IPS-15b (cell line): ENCODE measurements around the gene TCTN1.

ENCODE experiments used
- H3K27me3 ChIP-seq: one replicate; pipeline ENCODE4 v1.6.1; 2013; ENCODE audit warnings: low read length; ENCODE audit not compliant: control insufficient read depth, insufficient read depth
- H3K36me3 ChIP-seq: one replicate; pipeline ENCODE4 v1.6.1; 2013; ENCODE audit warnings: low read length; ENCODE audit not compliant: control insufficient read depth, insufficient read depth
- H3K4me1 ChIP-seq: one replicate; pipeline ENCODE4 v1.6.1; 2013; ENCODE audit warnings: mild to moderate bottlenecking, low read length; ENCODE audit not compliant: control insufficient read depth, insufficient read depth
- H3K4me3 ChIP-seq: one replicate; pipeline ENCODE4 v1.5.1; 2013; ENCODE audit warnings: low read depth, low read length
- H3K9ac ChIP-seq: one replicate; pipeline ENCODE4 v1.6.1; 2013; ENCODE audit warnings: low read depth, mild to moderate bottlenecking, low read length
- H3K9me3 ChIP-seq: one replicate; pipeline ENCODE4 v1.6.1; 2013; ENCODE audit warnings: mild to moderate bottlenecking, low read length; ENCODE audit not compliant: control insufficient read depth, insufficient read depth

Gene TCTN1

GRCh38 chr12:110676171-110676570 is 62.2 kb downstream of the TCTN1 start:
- H3K4me1 ChIP-seq, result no peaks in the 10 kb centered on the region
- no peak overlapping the region for H3K9ac ChIP-seq
- H3K27me3 ChIP-seq, result no peaks in the 10 kb centered on the region
- H3K9me3 ChIP-seq, result no peaks in the 10 kb centered on the region
- H3K4me3 ChIP-seq, result no peak overlapping the region
- H3K36me3 ChIP-seq, result no peaks in the 10 kb centered on the region

- no peaks in the 10 kb centered on the region for H3K27me3 ChIP-seq
- no peaks in the 10 kb centered on the region for H3K9me3 ChIP-seq
- no peaks in the 10 kb centered on the region for H3K36me3 ChIP-seq
- H3K4me3 ChIP-seq, result no peak overlapping the region
- H3K9ac ChIP-seq, result no peak overlapping the region
- H3K4me1 ChIP-seq, result no peaks in the 10 kb centered on the region
Observed at GRCh38 chr12:110677206-110677911, 63.4 kb downstream of the TCTN1 start.

- no peaks in the 10 kb centered on the region for H3K27me3 ChIP-seq
- H3K4me3 ChIP-seq, result no peak overlapping the region
- no peak overlapping the region for H3K9ac ChIP-seq
- no peaks in the 10 kb centered on the region for H3K36me3 ChIP-seq
- no peaks in the 10 kb centered on the region for H3K9me3 ChIP-seq
- H3K4me1 ChIP-seq, result no peaks in the 10 kb centered on the region
Observed at GRCh38 chr12:110677982-110678381, 64.1 kb downstream of the TCTN1 start.

GRCh38 chr12:110679201-110679600 is 65.3 kb downstream of the TCTN1 start:
- Histone ChIP-seq H3K36me3 (no peaks in the 10 kb centered on the region), H3K9ac (no peak overlapping the region), H3K27me3 (no peaks in the 10 kb centered on the region), H3K4me3 (no peak overlapping the region), H3K9me3 (no peaks in the 10 kb centered on the region), H3K4me1 (no peaks in the 10 kb centered on the region)

- Histone ChIP-seq H3K9me3 (no peaks in the 10 kb centered on the region), H3K4me3 (no peak overlapping the region), H3K36me3 (no peaks in the 10 kb centered on the region), H3K9ac (no peak overlapping the region), H3K4me1 (no peaks in the 10 kb centered on the region), H3K27me3 (no peaks in the 10 kb centered on the region)
Observed at GRCh38 chr12:110680032-110680431, 66.1 kb downstream of the TCTN1 start.

- Histone ChIP-seq H3K4me1 (peaks cover 2% of the 10 kb centered on the region), H3K9ac (no peak overlapping the region), H3K27me3 (peaks cover 10% of the 10 kb centered on the region)
Observed at GRCh38 chr12:110683888-110684287, 70.0 kb downstream of the TCTN1 start.

GRCh38 chr12:110684312-110684836 is 70.4 kb downstream of the TCTN1 start:
- Histone ChIP-seq H3K9me3 (no peaks in the 10 kb centered on the region), H3K9ac (no peak overlapping the region), H3K4me3 (no peak overlapping the region), H3K36me3 (no peaks in the 10 kb centered on the region), H3K4me1 (peaks cover 2% of the 10 kb centered on the region), H3K27me3 (peaks cover 10% of the 10 kb centered on the region)

More at GRCh38 chr12:110683888-110684287, 70.0 kb downstream of the TCTN1 start:
- no peak overlapping the region for H3K4me3 ChIP-seq
- no peaks in the 10 kb centered on the region for H3K36me3 ChIP-seq
- no peaks in the 10 kb centered on the region for H3K9me3 ChIP-seq

GRCh38 chr12:110686294-110686903 is 72.5 kb downstream of the TCTN1 start:
- peaks cover 10% of the 10 kb centered on the region for H3K27me3 ChIP-seq
- H3K9ac ChIP-seq, result no peak overlapping the region
- H3K36me3 ChIP-seq, result peaks cover 3% of the 10 kb centered on the region
- peaks cover 9% of the 10 kb centered on the region for H3K4me1 ChIP-seq
- H3K9me3 ChIP-seq, result no peaks in the 10 kb centered on the region
- H3K4me3 ChIP-seq, result no peak overlapping the region

GRCh38 chr12:110687396-110688169 is 73.7 kb downstream of the TCTN1 start:
- H3K27me3 ChIP-seq, result peaks cover 10% of the 10 kb centered on the region
- peaks cover 9% of the 10 kb centered on the region for H3K4me1 ChIP-seq
- no peak overlapping the region for H3K9ac ChIP-seq
- no peak overlapping the region for H3K4me3 ChIP-seq
- peaks cover 3% of the 10 kb centered on the region for H3K36me3 ChIP-seq
- no peaks in the 10 kb centered on the region for H3K9me3 ChIP-seq

- peaks cover 3% of the 10 kb centered on the region for H3K36me3 ChIP-seq
- peak within 1 kb of the TSS; percentile 65 for H3K9ac ChIP-seq
- H3K9me3 ChIP-seq, result no peaks in the 10 kb centered on the region
- H3K4me1 ChIP-seq, result peaks cover 9% of the 10 kb centered on the region
- peak within 1 kb of the TSS; percentile 70 for H3K4me3 ChIP-seq
- peaks cover 10% of the 10 kb centered on the region for H3K27me3 ChIP-seq
Observed at GRCh38 chr12:110688446-110689280, 74.7 kb downstream of the TCTN1 start, which contains the start of gene HVCN1. HVCN1 (minus strand) TSS chr12:110689115; CDS start chr12:110683245, 5,870 bp downstream.
